GM19397 (cell line): Measurements from ENCODE around the gene CD164L2.
A peak's percentile ranks its signal among the peaks of the same experiment; 100 is the strongest.

ENCODE experiments used
- ATAC-seq: cut with Tn5 transposase; IDR thresholded peaks from one replicate; pipeline ENCODE4 v1.9.1; 2021; ENCODE audit warnings: mild to moderate bottlenecking, moderate library complexity; ENCODE audit not compliant: unreplicated experiment

Gene CD164L2

GRCh38 chr1:27349784-27350662 lies 33.1 kb downstream of the CD164L2 start:
- no peak for ATAC-seq

DNA sequence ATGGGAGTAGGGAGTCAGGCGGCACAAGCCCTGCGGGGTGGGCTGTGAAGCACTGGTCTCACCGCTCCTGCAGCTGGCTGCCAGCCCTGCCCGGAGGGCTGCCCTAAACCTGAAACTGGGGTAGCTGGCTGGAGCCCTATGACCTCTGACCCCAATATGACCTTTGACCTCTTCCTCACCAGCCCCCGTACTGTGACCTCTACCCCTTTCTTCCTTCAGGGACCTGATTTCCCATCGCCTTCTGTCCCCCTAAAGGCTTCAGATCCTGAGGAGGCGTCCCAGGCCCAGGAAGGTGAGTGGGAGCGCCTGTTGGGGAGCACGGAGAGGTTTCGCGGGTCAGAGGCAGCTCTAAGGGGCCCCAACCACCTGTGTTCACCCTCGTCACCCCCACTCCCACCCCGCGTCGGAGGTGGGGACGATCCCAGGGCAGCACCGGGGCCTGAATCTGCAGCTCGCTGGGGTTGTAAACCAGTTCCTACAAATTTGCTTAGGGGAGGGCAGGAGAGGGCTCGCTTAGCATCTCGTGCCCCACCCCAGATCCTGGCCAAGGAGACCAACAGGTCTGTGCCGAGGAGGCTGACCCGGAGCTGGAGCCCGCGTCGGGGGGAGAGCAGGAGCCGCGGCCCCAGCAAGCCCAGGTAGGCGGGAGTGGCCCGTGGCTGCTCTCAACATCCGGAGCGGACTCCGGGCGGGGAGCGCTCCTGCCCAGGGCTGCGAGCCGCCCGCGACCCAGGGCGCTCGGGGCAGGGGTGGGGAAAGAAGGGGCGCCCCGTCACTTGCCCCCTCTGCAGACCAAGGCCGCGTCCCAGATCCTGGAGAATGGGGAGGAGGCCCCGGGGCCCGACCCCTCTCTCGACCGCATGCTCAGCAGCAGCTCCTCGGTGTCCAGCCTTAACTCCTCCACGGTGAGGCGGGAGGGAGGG lies 34.0 kb downstream of the CD164L2 start:
- no peak for ATAC-seq

GRCh38 chr1:27346991-27347624 lies 36.0 kb downstream of the CD164L2 start:
- no peak for ATAC-seq

GRCh38 chr1:27346357-27346756 lies 36.8 kb downstream of the CD164L2 start:
- ATAC-seq: no peak

DNA sequence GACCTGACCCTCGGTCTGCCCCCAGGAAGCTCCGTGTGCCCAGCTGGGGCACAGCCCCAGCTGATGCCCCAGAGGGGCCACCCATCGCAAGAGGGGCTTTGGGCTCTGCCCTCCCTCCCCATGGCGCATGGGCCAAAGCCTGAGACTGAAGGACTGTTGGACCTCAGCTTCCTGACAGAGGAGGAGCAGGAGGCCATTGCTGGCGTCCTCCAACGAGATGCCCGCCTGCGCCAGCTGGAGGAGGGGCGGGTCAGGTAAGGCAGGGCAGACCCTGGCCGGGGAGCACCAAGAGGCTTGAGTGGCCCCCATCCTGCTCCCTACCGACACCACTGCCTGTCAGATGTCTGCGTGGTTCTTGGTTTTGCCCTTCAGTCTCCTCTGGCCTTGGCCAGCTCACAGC lies 37.9 kb downstream of the CD164L2 start:
- ATAC-seq: no peak

DNA sequence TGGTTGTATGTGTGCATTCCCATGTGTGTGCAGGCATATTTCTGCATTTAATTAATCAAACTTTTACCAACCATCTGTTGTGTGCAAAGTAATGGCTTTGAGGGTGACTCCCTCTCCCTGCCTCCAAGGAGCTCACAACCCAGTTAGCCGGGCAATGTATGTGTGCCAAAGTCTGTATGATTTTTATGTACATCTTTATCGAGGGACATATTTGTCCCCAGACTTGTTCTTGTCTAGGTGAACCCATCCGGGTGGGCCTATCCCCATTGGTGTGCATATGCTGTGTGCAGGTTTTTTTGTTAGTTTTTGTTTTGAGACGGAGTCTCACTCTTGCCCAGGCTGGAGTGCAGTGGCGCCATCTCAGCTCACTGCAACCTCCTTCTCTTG lies 39.5 kb downstream of the CD164L2 start:
- no peak for ATAC-seq

DNA sequence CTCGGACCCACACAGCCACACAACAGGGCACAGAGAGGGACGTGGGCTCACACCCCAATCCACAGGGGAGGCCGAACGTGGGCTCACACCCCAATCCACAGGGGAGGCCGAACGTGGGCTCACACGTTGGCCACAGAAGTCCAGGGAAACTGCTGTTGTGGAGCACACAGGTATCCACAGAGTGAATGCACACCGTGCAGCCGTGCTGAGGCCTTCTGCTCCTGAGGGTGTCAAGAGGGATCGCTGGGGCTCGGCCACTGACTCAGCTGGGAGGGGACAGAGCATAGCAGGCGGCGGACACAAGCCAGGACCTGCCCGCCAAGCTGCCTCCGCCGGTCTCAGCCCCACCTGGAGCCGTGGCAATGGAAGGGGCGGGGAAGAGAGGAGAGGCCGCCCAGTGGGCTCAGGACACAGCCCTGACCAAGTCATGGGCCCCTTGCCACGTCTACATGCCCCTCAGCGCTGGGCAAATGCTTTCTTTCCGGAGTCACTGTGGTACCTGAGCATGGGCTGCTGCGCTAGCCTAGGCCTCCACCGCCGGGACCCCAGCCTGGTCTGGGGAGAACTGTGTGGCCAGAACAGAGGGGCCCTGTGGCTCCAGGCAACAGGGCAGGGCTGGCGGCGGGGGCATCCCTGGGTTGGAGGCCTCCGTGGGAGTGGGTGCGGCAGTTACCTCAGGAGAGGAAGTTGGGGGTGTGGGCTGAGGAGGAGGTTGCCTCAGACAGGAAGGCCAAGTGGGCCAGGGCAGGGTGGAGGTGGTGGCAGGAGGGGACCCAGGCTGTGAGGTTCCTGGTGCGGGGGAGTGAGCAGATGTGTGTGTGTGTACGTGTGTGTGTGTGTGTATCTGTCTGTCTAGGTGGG lies 40.1 kb downstream of the CD164L2 start:
- no peak for ATAC-seq

DNA sequence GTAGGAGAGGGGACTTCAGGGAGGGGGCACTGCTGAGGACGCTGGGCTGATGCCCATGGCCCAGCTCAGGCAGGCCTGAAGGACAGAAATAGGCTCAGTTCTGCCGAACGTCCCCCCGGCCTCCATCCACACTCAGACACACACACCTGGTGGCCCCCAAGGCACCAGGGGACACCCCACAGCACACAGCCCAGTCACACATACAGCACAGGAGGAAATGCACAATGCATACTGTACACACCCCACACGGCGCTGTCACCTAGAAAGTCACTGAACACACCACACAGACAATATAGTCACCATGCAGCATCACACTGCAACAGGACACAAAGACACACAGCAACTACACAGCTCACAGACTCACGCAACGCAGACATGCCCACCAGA lies 40.7 kb downstream of the CD164L2 start:
- no peak for ATAC-seq

DNA sequence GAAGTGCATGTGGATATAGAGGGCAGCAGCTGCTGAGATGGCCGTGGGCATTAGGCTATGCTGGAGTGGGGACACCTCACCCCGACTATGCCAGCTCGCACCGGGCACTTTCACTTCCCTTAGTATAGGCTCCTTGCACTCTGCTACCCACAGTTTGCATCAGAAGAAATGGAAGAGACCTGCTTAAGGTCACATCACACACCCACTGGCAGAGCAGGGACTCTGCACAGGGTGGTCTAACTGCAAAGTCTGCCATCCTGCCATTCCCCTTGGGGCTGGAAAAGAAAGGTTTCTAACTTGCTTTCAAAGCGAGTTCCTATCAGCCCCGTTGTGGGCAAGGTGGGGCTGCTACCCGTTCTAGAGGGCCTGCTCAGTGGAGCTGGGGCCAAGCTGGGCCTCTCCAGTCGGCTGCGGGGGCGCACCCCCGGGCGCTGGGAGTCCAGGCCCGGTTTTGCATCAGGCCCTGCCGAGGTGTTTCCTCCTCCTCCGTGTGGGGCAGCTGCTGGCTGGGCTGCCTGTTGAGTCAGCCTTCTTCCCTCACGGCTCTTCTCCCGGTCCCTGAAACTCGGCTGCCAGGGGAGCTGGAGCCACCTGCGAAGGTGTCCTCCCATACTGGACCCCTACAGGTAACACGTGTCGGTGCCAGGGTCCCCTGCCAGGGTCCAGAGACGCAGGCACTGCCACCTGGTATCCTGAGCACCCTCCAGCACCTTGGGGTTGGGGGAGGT lies 41.4 kb downstream of the CD164L2 start, which contains the start of gene SYTL1:
SYTL1 (plus strand) TSS at position 498 of the 728 bp plus-strand sequence. CDS start 3,313 bp downstream, outside the sequence.
- peak; percentile 48 for ATAC-seq

GRCh38 chr1:27339213-27339612 lies 43.9 kb downstream of the CD164L2 start:
- ATAC-seq: no peak

GRCh38 chr1:27338751-27339150 lies 44.4 kb downstream of the CD164L2 start:
- ATAC-seq: no peak

GRCh38 chr1:27336756-27337155 lies 46.4 kb downstream of the CD164L2 start:
- ATAC-seq: no peak

DNA sequence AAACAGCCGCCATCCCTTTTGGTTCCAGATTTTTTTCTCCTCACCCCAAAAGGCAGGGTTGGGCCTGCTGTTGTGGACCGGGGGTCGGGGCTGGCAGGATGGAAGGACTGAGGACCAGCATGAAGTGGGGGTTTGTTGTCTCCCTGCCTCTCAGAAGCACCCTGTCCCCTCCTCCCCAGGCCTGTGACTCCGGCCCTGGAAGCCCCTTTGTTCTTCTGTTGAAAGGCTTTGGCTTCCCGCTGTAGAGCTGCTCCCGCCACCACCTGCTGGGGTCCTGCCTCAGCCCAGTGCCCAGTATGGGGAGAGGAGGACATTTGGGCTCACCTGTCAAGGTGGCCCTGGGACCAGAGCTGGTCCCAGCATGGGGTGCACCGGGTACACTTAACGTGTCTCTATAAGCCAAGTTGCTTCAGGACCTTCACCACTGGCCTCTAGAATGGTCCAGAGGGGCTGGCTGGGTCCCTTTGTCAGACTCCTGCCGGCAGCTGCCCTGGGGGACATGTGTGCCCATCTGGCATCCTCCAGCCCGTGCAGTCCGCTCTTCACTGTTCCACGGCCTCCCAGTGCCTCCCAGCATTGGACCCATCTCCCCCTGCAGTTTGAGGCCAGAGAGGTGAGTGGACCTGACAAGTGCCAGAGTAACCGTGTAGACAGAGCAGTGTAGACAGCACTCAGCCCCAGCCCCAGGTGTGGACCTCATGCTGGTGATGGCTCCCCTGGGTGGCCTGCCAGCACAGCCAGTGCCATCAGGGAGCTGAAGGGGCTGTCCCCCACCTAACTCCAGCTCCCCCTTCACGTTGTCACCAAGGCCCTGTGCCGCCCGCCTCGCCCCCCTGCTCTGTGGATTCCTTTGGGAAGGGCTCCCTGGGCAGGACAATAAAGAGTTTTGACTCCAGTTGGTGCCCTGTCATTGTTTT lies 47.4 kb downstream of the CD164L2 start:
- no peak for ATAC-seq

GRCh38 chr1:27333717-27334279 lies 49.3 kb downstream of the CD164L2 start:
- no peak for ATAC-seq

- no peak for ATAC-seq
Measured at GRCh38 chr1:27332536-27333281, 50.4 kb downstream of the CD164L2 start.

DNA sequence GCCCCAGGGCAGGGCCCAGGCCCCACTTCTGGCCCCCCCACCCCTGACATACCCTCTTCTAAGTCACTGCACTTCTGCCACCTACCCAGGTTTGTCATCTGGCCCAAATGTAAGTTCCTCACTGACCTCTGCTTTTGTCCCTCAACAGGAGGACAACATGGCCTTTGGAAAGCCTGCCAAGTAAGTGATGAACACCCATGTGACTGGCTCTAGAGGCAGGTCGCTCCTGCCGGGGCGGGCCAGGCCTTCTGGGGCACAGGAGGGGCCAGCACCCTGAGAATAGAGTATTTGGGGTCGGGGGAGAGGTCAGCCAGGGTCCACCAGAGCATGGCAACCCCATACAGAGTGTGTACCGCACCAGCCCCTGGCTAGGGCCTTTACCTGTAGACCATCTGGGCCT lies 51.2 kb downstream of the CD164L2 start:
- ATAC-seq: no peak

- ATAC-seq: no peak
Measured at GRCh38 chr1:27331426-27331825, 51.7 kb downstream of the CD164L2 start.

DNA sequence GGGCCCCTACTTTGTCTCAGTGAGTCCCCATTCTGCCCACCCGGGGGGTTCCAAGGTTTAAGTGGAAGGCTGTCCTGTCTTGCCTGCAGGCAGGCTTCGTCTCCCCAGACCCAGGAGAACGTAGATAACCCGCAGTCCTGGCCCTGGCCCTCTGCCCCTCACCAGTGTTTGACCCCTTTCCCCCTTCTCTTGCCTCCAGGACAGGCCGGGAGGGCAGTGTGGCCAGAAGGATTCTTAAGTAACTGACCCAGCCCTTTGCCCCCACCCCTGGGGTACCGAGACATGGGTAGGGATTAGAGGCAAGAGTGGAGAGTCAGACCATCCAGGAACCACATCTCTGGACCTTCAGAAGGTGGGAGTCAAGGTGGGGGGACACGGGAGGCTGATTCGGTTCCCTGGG lies 52.3 kb downstream of the CD164L2 start:
- ATAC-seq: no peak
